ENCODE measurements around the gene PDLIM4. TPM values are rescaled to one million over a fixed set of nuclear protein-coding genes. Genes with fewer than 3 reads are reported as not detected.

Gene PDLIM4
- 33.9 TPM for total RNA-seq

- DNase-seq (ENCODE audit: low spot score), result peak; percentile 66
Measured at GRCh38 chr5:132257131-132258101, at the start of gene PDLIM4. Gene PDLIM4, plus strand, starts transcription at chr5:132257696. Its CDS starts 39 bp downstream, at chr5:132257735.

DNA sequence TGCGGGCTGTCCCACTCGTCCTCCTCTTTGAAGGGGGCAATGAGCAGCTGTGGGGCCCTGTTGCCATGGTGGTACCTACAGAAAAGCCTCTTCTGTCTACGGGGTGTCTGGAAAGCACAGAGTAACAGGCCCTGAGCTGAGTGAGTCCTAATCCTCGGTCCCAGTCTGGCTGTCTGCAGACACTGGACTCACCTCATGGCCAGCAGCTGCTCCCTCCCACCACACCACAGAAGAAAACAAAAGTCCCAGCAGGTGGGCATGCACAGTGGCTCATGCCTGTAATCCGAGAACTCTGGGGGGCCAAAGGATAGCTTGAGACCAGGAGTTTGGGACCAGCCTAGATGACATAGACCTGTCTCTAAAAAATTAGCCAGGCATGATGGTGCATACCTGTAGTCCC is 49.7 kb upstream of the PDLIM4 start:
- DNase-seq (ENCODE audit: low spot score), result no peak

- DNase-seq (ENCODE audit: low spot score), result no peak
Measured at GRCh38 chr5:132209131-132209530, 48.4 kb upstream of the PDLIM4 start.

DNA sequence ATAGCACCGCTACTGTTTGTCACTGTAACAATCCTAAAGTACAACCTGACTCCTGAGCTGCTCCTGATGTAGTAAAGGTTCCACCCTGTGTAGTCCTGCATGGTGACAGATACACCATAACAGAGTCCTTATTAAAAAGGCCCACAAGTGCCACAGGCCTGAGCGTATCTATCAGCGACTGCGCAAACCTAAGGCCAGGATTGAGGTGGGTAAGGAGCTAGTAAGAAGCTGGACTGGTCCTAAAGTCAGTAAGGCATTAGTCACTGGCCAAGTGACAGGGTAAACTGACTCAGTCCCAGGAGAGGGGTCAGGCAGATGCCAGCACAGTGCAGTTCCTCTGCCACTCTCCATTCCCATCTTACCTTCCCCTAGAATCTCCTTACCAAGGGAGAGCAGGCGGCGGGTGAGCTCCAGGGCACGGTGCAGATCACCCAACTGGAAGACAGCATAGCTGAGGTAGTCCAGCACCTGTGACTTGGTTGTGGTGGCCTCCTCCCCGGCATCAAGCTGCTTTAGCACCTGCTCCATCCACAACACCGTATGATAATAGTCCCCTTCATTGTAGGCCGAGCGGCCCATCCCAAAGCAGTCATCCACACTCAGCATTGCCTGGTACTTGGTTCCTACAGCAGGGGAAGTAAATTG is 47.5 kb upstream of the PDLIM4 start:
- no peak for DNase-seq (ENCODE audit: low spot score)

- no peak for DNase-seq (ENCODE audit: low spot score)
Measured at GRCh38 chr5:132210944-132211343, 46.6 kb upstream of the PDLIM4 start.

GRCh38 chr5:132211787-132212186 is 45.7 kb upstream of the PDLIM4 start:
- no peak for DNase-seq (ENCODE audit: low spot score)

DNA sequence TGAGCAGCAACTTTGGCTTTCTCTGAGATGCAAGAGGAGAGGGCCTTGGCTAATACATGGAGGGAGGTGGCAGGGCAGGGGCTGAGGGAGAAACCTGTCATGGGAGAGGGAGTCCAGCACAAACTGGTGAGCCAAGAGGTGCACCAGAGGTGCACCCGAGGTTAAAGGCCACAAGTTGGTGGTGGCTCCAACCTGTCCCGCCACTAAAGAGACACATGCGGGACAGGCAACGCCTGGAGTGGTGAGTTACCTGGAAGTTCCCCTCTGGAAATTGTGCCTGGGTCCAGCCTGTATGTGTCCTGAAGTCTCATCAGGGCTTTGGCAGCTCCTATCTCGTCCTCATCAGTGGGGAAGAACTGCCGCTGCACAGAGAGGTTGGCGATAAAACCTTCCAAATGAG is 43.8 kb upstream of the PDLIM4 start:
- no peak for DNase-seq (ENCODE audit: low spot score)

DNA sequence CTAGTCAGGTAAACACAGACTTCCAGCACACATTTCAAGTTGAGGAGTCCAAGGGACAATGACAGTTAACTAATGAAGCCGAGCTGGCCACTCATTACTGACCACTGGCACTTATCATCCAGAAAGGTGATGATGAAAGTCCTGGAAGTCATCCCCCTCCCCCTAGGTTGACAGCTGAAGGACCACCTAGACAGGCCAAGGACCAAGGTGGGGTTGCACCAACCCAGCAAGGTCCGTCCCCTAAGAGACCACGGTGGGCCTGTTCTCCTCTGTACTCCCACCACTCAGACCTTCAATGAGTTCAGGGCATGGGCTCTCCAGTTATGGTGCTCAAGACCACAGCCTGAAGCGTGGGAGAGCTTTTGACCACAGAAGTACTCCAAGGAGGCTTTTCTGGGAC is 43.0 kb upstream of the PDLIM4 start:
- DNase-seq (ENCODE audit: low spot score), result no peak

DNA sequence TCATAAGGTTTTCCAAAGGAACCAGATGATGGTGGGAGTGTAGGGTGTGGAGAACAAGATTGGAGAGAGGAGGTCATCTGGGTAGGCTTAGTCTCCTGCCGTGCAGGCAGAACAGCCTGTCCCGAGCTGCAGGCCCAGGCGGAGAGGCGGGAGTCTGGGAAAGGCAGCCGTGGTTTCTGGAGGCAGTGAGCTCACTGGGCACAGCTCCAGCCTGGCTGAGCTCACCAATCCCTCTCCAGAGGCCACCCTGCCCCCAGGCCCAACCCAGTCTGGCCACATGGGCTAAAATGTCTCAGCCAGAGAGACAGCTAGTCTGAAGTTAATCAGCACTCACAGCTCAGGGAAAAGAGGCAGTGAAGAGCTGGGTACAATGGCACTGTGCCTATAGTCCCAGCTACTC is 42.2 kb upstream of the PDLIM4 start:
- DNase-seq (ENCODE audit: low spot score), result peak; percentile 89

DNA sequence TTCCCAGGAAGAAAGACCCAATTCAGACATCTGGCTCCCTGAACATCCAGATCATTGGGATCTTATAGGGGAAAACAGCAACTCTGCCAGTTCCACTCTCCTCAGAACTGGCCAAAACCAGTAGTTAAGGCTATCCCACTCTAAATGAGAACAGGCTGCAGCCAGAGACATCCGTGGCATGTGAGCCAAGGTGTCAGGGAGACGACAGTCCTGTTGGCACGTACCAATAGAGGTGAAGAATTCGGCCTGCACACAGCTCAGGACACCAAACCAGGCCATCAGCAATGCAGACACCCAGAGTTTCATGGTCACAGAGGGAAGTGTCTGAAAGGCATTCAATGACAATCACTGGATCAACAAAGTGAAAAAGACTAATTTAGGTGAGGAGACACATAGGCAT is 39.2 kb upstream of the PDLIM4 start:
- DNase-seq (ENCODE audit: low spot score), result no peak

DNA sequence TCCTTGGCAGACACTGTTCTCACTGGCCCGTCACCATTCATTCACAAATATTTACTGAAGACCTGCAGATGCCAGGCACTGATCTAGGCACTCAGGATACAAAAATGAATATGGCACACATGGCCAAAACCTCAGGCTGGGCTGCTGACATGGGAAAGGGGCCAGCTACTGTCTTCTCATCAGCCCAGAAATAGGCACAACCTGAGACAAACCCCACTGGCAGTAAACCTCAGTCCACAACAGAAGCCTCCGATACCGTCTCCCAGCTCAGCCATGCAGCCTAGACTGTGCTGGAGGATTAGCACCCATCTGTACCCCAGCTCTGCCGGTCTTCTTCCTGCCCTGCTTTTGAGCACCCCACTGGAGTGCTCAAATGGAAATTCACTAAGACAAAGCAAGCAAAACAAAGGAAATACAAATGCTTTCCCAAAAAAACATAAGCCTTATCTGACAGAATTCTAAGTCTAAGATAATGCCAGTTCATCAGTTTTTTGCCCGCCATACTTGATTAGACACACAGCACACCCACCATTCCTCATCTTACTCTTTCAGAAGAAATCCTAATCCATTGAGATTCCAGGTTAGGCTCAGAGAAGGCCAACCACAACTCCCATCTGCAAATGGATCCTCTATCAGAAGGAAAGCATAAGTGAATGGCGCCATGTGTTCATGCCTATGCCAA is 38.1 kb upstream of the PDLIM4 start:
- DNase-seq (ENCODE audit: low spot score), result no peak

GRCh38 chr5:132219981-132220380 is 37.5 kb upstream of the PDLIM4 start:
- DNase-seq (ENCODE audit: low spot score), result no peak

GRCh38 chr5:132220491-132220890 is 37.0 kb upstream of the PDLIM4 start:
- no peak for DNase-seq (ENCODE audit: low spot score)

GRCh38 chr5:132221781-132222648 is 35.5 kb upstream of the PDLIM4 start:
- peak; percentile 75 for DNase-seq (ENCODE audit: low spot score)

- no peak for DNase-seq (ENCODE audit: low spot score)
Measured at GRCh38 chr5:132222649-132223038, 34.9 kb upstream of the PDLIM4 start.

GRCh38 chr5:132223861-132224260 is 33.6 kb upstream of the PDLIM4 start:
- DNase-seq (ENCODE audit: low spot score), result no peak

DNA sequence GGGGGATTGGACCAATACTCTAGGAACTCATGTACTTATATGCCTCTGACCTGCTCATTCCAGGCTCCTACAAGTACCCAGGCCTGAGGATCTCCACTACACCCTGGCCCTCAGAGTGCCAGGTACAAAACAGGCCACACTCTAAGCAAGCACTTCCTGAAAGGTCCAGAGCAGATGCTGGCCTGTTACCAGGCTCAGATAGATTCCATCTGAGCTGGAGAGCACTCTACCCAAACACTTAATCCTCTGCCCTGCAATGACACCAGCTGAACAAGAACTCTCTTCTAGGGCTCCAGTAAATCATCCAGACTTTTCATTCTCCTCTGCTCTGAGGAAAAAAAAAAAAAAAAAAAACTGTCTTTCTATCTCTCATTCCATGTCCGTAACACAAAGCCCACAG is 32.8 kb upstream of the PDLIM4 start:
- no peak for DNase-seq (ENCODE audit: low spot score)

DNA sequence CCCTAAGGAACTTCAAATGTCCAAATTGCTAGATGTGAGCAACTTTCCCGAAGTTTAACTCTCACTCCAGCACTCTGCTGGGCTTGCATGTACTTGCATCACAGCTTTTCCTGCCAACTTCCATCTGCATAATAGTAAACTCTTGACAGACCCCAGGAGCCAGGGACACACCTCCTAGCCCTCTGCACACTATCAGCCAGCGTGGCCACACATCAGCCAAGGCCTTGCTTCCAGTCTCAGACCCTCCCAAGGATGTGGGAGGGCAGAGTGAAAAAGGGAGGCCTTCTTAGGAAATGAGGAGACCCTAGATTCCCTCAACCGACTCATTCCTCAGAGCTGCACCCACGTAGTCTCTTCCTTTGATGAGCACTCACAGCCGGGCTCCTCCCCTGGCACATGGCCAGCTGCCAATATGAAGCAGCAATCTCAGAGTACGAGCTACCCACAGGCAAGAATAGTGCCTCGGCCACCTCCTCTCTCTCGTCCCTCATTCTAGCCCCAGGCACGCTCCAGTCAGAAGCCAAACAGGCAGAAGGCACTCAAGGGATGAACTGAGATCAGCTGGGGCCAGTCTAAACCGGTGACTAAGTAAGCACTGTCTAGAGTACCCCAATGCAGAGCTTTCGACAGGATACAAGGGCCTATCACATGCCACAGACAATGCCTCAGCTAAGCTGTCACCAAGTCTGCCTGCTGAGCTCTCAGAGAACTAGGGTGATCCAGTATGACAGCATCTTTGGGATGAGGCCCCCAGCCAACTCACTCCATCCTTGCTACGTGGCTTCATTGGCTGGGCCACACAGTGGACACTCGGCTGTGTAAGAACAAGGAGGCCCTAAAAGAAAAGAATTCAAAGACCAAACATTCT is 32.1 kb upstream of the PDLIM4 start:
- peak; percentile 60 for DNase-seq (ENCODE audit: low spot score)

DNA sequence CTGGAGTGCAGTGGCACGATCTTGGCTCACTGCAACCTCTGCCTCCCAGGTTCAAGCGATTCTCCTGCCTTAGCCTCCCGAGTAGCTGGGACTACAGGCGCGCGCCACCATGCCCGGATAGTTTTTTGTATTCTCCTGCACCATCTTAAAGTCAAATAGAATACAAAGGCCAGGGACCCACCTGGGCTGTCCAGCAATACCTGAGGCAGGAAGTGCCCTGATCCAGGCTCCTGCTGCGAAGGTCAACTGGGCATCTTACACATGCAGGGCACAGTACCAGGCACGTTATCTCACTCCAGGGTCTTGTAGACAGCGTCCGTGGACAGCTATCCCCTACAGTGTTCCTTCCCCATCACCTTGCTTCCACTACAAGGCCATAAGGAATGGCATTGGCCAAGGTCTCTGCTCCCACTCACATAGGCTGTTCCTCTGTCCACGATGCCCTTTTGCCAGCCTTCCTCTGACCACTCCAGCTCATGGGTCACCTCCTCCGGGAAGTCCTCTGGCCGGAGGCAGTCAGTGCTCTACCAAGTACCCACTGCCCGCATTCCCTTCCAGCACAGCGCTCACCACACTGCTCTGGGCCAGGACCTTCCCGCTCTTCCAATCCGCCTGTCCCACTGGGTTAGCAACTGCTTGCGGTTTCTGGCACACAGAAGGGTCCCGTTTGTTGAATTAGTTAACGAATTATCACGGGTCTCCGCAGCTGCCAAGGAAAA is 30.8 kb upstream of the PDLIM4 start:
- no peak for DNase-seq (ENCODE audit: low spot score)

- DNase-seq (ENCODE audit: low spot score), result no peak
Measured at GRCh38 chr5:132227235-132227484, 30.3 kb upstream of the PDLIM4 start.
